Liver (tissue), 3 donors: ENCODE data around the gene TRIM29.

Experiments used
- ATF3 ChIP-seq: IDR thresholded peaks from 2 replicates; pipeline ENCODE4 v1.6.1; 2016; ENCODE audit warnings: antibody characterized with exemption
- CTCF ChIP-seq: fragments of 150-350 bp; IDR thresholded peaks from 2 replicates; pipeline ENCODE4 v1.5.1; 2017; ENCODE audit warnings: improper control_type of control experiment, low read depth, low read length; ENCODE audit not compliant: missing input control
- EGR1 ChIP-seq, 2 donors: IDR thresholded peaks; 2 replicates each; pipeline ENCODE4 v1.6.1; 2016 to 2018; ENCODE audit warnings: antibody characterized with exemption in 2 of 2, low read depth in 2 of 2
- JUND ChIP-seq, 2 donors: IDR thresholded peaks; 2 replicates each; pipeline ENCODE4 v1.6.1; 2016; ENCODE audit warnings: antibody characterized with exemption in 2 of 2
- MAX ChIP-seq: IDR thresholded peaks from 2 replicates; pipeline ENCODE4 v1.6.1; 2016; ENCODE audit warnings: antibody characterized with exemption
- RAD21 ChIP-seq, 2 donors: IDR thresholded peaks; 2 replicates each; pipeline ENCODE4 v1.6.1; 2016; ENCODE audit warnings: antibody characterized with exemption in 2 of 2, mild to moderate bottlenecking in 2 of 2
- REST ChIP-seq: IDR thresholded peaks from 2 replicates; pipeline ENCODE4 v1.6.1; 2016; ENCODE audit warnings: antibody characterized with exemption, mild to moderate bottlenecking
- SP1 ChIP-seq: IDR thresholded peaks from 2 replicates; pipeline ENCODE4 v1.6.1; 2018; ENCODE audit warnings: antibody characterized with exemption, mild to moderate bottlenecking
- TAF1 ChIP-seq: conservative IDR thresholded peaks from 2 replicates; pipeline ENCODE4 v1.6.1; 2016; ENCODE audit warnings: antibody characterized with exemption, mild to moderate bottlenecking
- YY1 ChIP-seq: IDR thresholded peaks from 2 replicates; pipeline ENCODE4 v1.6.1; 2016; ENCODE audit warnings: antibody characterized with exemption, mild to moderate bottlenecking
- donor health status: healthy.
- donor health status: healthy.

GRCh38 chr11:120121914-120122473, 15.9 kb downstream of the TRIM29 start:
- TF ChIP-seq CTCF, result no peak
- no peak for TF ChIP-seq RAD21 (IDR thresholded peaks at IDR 0.05)
- no peak for TF ChIP-seq TAF1
- no peak for TF ChIP-seq MAX
- no peak for TF ChIP-seq ATF3
- TF ChIP-seq YY1, result no peak
- TF ChIP-seq REST, result no peak
- TF ChIP-seq SP1, result no peak
- TF ChIP-seq JUND (IDR thresholded peaks at IDR 0.05), result no peak
- TF ChIP-seq EGR1 (IDR thresholded peaks at IDR 0.05; ENCODE audit: low read depth in 2 of 2), result no peak
